Vagina (tissue), 2 donors: ENCODE data around the gene SGMS2.

Experiments used
- POLR2A ChIP-seq, 2 donors: fragments of 450-650 bp; IDR thresholded peaks; one replicate each; pipeline ENCODE4 v1.6.1; 2017; ENCODE audit warnings: antibody characterized with exemption in 2 of 2, mild to moderate bottlenecking in 2 of 2, moderate library complexity in 2 of 2
- POLR2AphosphoS5 ChIP-seq, 2 donors: sonication (generic); formaldehyde crosslinking; IDR thresholded peaks; one replicate each; pipeline ENCODE4 v1.9.0; 2017; ENCODE audit warnings: antibody characterized with exemption in 2 of 2, mild to moderate bottlenecking in 2 of 2, low read depth in 1 of 2; ENCODE audit not compliant: insufficient read depth in 1 of 2
- TF ChIP-seq, protein P1 (sequence below), 3 experiments: fragments of 450-650 bp in 2 of 3; fragments of 200-600 bp in 1 of 3; sonication (generic) in 1 of 3; IDR thresholded peaks; one replicate each; pipeline ENCODE4 v1.5.1; 2017 to 2019; ENCODE audit warnings: antibody characterized with exemption in 3 of 3, mild to moderate bottlenecking in 2 of 3, moderate library complexity in 2 of 3

DNA sequence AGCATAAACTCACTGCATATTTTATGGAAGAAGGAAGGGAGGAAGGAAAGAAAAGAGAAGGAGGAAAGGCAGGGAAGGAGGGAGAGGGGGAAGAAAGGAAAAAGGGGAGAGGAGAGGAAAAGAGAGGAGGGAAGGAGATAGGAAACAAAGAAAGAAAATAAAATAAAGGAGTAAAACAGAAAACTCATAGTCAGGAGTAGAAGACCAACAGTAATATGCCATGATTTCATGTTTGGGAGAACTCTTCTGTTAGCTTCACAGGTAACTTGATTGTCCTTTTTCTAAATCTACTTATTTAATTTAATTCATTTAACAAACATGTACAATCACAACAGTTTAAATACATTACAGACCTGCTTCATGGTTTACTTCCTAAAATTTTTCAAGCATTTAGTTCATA, 46.8 kb upstream of the SGMS2 start:
- TF ChIP-seq, protein P1, sequence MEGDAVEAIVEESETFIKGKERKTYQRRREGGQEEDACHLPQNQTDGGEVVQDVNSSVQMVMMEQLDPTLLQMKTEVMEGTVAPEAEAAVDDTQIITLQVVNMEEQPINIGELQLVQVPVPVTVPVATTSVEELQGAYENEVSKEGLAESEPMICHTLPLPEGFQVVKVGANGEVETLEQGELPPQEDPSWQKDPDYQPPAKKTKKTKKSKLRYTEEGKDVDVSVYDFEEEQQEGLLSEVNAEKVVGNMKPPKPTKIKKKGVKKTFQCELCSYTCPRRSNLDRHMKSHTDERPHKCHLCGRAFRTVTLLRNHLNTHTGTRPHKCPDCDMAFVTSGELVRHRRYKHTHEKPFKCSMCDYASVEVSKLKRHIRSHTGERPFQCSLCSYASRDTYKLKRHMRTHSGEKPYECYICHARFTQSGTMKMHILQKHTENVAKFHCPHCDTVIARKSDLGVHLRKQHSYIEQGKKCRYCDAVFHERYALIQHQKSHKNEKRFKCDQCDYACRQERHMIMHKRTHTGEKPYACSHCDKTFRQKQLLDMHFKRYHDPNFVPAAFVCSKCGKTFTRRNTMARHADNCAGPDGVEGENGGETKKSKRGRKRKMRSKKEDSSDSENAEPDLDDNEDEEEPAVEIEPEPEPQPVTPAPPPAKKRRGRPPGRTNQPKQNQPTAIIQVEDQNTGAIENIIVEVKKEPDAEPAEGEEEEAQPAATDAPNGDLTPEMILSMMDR (IDR thresholded peaks at IDR 0.05) = no peak
- no peak for TF ChIP-seq POLR2AphosphoS5 (IDR thresholded peaks at IDR 0.05; ENCODE audit: insufficient read depth in 1 of 2, low read depth in 1 of 2)
- no peak for TF ChIP-seq POLR2A (IDR thresholded peaks at IDR 0.05)
